HCT116 (cell line): ENCODE measurements around the gene ZMYND10. TPM values are rescaled to one million over a fixed set of nuclear protein-coding genes. Genes with fewer than 3 reads are reported as not detected.

Experiments used
- ATAC-seq: fragments of 200-7000 bp; cut with Tn5 transposase; 2 replicates; pipeline ENCODE4 v1.9.1; 2020; ENCODE audit warnings: mild to moderate bottlenecking, moderate library complexity
- BruUV-seq: library from RNA; stranded (reverse); fragments of 400-500 nt; replicated peaks from 2 replicates; lab custom pipeline; 2021; lab: Mats Ljungman, UMichigan
- CTCF ChIA-PET: fragments of 300-600 bp; sonication (Branson Sonifier 250); formaldehyde crosslinking; loops from one replicate; lab custom pipeline; 2021; ENCODE audit warnings: antibody characterized with exemption; lab: Charles Lee
- POLR2A ChIA-PET: fragments of 300-600, 350-600 bp; sonication (Branson Sonifier 250); formaldehyde crosslinking; loops from one replicate; lab custom pipeline; 2021; ENCODE audit warnings: antibody characterized with exemption; lab: Charles Lee
- RAD21 ChIA-PET, 2 experiments: fragments of 300-600 bp; sonication (Branson Sonifier 250); formaldehyde crosslinking; loops; one replicate each; lab custom pipeline; 2023; ENCODE audit warnings: low total read pairs in 2 of 2; ENCODE audit not compliant: uncharacterized antibody in 2 of 2, unreplicated experiment in 2 of 2, low non-redundant PET in 1 of 2; lab: Charles Lee
- DNase-seq: peaks from one replicate; pipeline ENCODE4 v3.0.0-alpha.2; 2010; ENCODE audit warnings: low read depth, low spot score
- H2AFZ ChIP-seq: fragments of 200-600 bp; shearing (Covaris generic), sonication (generic); 2 replicates; pipeline ENCODE4 v1.6.1; 2017; ENCODE audit warnings: low read depth, mixed run types, mixed read lengths, antibody characterized with exemption, low read length; ENCODE audit not compliant: poor library complexity, severe bottlenecking
- H3K27ac ChIP-seq: 2 replicates; pipeline ENCODE4 v1.5.1; 2012; ENCODE audit warnings: low read depth, low read length
- H3K27me3 ChIP-seq: fragments of 200-600 bp; sonication (generic); 2 replicates; pipeline ENCODE4 v1.6.1; 2016; ENCODE audit warnings: mixed run types, low read length, mixed read lengths; ENCODE audit not compliant: insufficient read depth
- H3K36me3 ChIP-seq, 2 experiments: fragments of 200-500 bp in 1 of 2; fragments of 200-600 bp in 1 of 2; sonication (Bioruptor generic) in 1 of 2; sonication (generic) in 1 of 2; 2 replicates each; pipeline versions ENCODE4 v1.5.1 to v1.6.1; 2014 to 2016; ENCODE audit warnings: low read length in 2 of 2, inconsistent platforms in 1 of 2, mixed read lengths in 1 of 2, mixed run types in 1 of 2; ENCODE audit not compliant: insufficient read depth in 2 of 2, control insufficient read depth in 1 of 2
- H3K4me1 ChIP-seq, 2 experiments: fragments of 200-600 bp in 1 of 2; sonication (generic) in 1 of 2; 2 replicates each; pipeline versions ENCODE4 v1.5.1 to v1.6.1; 2012 to 2017; ENCODE audit warnings: low read length in 2 of 2, inconsistent platforms in 1 of 2, mild to moderate bottlenecking in 1 of 2, mixed read lengths in 1 of 2, mixed run types in 1 of 2, moderate library complexity in 1 of 2; ENCODE audit not compliant: insufficient read depth in 2 of 2, control insufficient read depth in 1 of 2
- H3K4me2 ChIP-seq: fragments of 200-600 bp; sonication (generic); 2 replicates; pipeline ENCODE4 v1.6.1; 2017; ENCODE audit warnings: mixed run types, low read length, mixed read lengths
- H3K4me3 ChIP-seq, 2 experiments: fragments of 200-600 bp in 1 of 2; sonication (generic) in 1 of 2; replicated peaks in 1 of 2; 2 replicates each; pipeline ENCODE4 v1.5.1; 2011 to 2016; ENCODE audit warnings: low read length in 2 of 2, control low read depth in 1 of 2, low read depth in 1 of 2, mild to moderate bottlenecking in 1 of 2, mixed read lengths in 1 of 2, mixed run types in 1 of 2
- H3K79me2 ChIP-seq: fragments of 200-600 bp; sonication (generic); 2 replicates; pipeline ENCODE4 v1.6.1; 2017; ENCODE audit warnings: mild to moderate bottlenecking, mixed run types, low read length, moderate library complexity, mixed read lengths; ENCODE audit not compliant: insufficient read depth
- H3K9ac ChIP-seq: fragments of 200-600 bp; sonication (generic); 2 replicates; pipeline ENCODE4 v1.6.1; 2016; ENCODE audit warnings: low read length, mixed read lengths
- H3K9me2 ChIP-seq: fragments of 200-600 bp; sonication (generic), shearing (Covaris generic); 2 replicates; pipeline ENCODE4 v1.6.1; 2017; ENCODE audit warnings: mixed run types, mild to moderate bottlenecking, moderate library complexity; ENCODE audit not compliant: insufficient read depth
- H3K9me3 ChIP-seq, 2 experiments: fragments of 200-500 bp in 1 of 2; fragments of 200-600 bp in 1 of 2; sonication (Bioruptor generic) in 1 of 2; sonication (generic) in 1 of 2; 2 replicates each; pipeline ENCODE4 v1.6.1; 2014 to 2017; ENCODE audit warnings: low read length in 2 of 2, mixed read lengths in 2 of 2, inconsistent platforms in 1 of 2, low read depth in 1 of 2, mild to moderate bottlenecking in 1 of 2, mixed run types in 1 of 2, moderate library complexity in 1 of 2; ENCODE audit not compliant: control insufficient read depth in 1 of 2, insufficient read depth in 1 of 2
- H4K20me1 ChIP-seq: fragments of 200-600 bp; sonication (generic), shearing (Covaris generic); 2 replicates; pipeline ENCODE4 v1.6.1; 2017; ENCODE audit warnings: mixed run types, mild to moderate bottlenecking, moderate library complexity; ENCODE audit not compliant: insufficient read depth
- EGR1 ChIP-seq: IDR thresholded peaks from 2 replicates; pipeline ENCODE4 v1.6.1; 2012; ENCODE audit warnings: low read depth
- ELF1 ChIP-seq: IDR thresholded peaks from 2 replicates; pipeline ENCODE4 v1.6.1; 2012; ENCODE audit warnings: low read depth, borderline replicate concordance
- FOSL1 ChIP-seq: IDR thresholded peaks from 2 replicates; pipeline ENCODE4 v1.6.1; 2012; ENCODE audit warnings: low read depth
- JUND ChIP-seq: IDR thresholded peaks from 2 replicates; pipeline ENCODE4 v1.6.1; 2012
- POLR2A ChIP-seq: IDR thresholded peaks from 2 replicates; pipeline ENCODE4 v1.7.0; 2011; ENCODE audit warnings: borderline replicate concordance; ENCODE audit not compliant: insufficient read depth, insufficient read length; ENCODE audit errors: extremely low read depth
- RAD21 ChIP-seq: IDR thresholded peaks from 2 replicates; pipeline ENCODE4 v1.6.1; 2012; ENCODE audit warnings: low read depth, mild to moderate bottlenecking
- SRF ChIP-seq: IDR thresholded peaks from 2 replicates; pipeline ENCODE4 v1.6.1; 2012; ENCODE audit warnings: low read depth
- TCF7L2 ChIP-seq: IDR thresholded peaks from 2 replicates; pipeline ENCODE4 v1.7.0; 2011; ENCODE audit warnings: borderline replicate concordance, inconsistent platforms; ENCODE audit not compliant: insufficient read depth, insufficient read length; ENCODE audit errors: extremely low read depth
- YY1 ChIP-seq: IDR thresholded peaks from 2 replicates; pipeline ENCODE4 v1.6.1; 2011; ENCODE audit warnings: low read length, low read depth, moderate library complexity, mild to moderate bottlenecking; ENCODE audit not compliant: insufficient replicate concordance; ENCODE audit errors: extremely low read depth
- ZNF274 ChIP-seq: fragments of 200-500 bp; sonication (Bioruptor generic); IDR thresholded peaks from 2 replicates; pipeline ENCODE4 v1.6.1; 2014; ENCODE audit warnings: mild to moderate bottlenecking, low read depth, low read length, inconsistent platforms
- intact Hi-C: fragments of 100-400 bp; cut with micrococcal nuclease; formaldehyde crosslinking; loops from 2 replicates; pipeline ENCODE4 v1.10.0; 2022
- total RNA-seq: library from RNA; stranded (reverse); gene quantifications from one replicate; pipeline ENCODE4 v1.2.1, GENCODE V29; 2021; ENCODE audit not compliant: unreplicated experiment
- TF ChIP-seq, protein P1 (sequence below): IDR thresholded peaks from 2 replicates; pipeline ENCODE4 v1.6.1; 2011; ENCODE audit warnings: mild to moderate bottlenecking, low read length, moderate library complexity; ENCODE audit not compliant: insufficient replicate concordance; ENCODE audit errors: extremely low read depth
- TF ChIP-seq, protein P2 (sequence below): IDR thresholded peaks from 2 replicates; pipeline ENCODE4 v1.6.1; 2012

The ZMYND10 gene
- total RNA-seq, 1 experiment from 2014 or later: 3.3 TPM

DNA sequence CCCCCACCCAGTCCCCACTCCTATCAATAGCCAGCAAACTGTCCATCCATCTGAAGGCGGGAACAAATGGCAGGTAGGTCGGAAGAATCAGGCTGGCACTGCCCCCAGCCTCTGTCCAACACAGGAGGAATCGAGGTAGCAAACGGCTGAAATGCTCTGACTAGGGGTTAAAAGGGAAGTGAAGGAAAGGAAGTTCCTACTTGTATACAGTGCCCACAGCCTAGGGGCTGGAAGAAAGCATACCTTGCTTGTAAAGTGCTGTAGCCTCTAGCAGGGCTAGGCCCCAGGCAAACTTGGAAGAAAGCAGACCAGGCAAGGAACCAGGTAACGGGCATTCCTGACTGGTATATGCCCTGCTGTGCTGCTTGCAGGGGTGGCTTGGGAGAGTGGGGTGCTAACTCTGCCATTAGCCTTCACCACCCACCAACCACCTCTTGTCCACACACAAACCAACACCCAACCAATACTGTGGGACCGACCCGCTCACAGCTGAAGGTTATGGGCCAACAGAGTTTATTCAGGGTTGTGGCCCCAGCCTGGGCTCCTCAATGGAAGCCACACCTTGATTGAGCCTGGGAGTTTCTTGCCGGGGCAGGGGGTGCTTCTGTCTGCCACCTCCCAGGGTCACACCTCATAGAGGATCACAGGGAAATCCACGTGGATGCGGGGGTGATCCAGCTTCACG, 19.9 kb downstream of the ZMYND10 start (continued):
- TF ChIP-seq, protein P1, sequence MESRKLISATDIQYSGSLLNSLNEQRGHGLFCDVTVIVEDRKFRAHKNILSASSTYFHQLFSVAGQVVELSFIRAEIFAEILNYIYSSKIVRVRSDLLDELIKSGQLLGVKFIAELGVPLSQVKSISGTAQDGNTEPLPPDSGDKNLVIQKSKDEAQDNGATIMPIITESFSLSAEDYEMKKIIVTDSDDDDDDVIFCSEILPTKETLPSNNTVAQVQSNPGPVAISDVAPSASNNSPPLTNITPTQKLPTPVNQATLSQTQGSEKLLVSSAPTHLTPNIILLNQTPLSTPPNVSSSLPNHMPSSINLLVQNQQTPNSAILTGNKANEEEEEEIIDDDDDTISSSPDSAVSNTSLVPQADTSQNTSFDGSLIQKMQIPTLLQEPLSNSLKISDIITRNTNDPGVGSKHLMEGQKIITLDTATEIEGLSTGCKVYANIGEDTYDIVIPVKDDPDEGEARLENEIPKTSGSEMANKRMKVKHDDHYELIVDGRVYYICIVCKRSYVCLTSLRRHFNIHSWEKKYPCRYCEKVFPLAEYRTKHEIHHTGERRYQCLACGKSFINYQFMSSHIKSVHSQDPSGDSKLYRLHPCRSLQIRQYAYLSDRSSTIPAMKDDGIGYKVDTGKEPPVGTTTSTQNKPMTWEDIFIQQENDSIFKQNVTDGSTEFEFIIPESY: no peak
- TF ChIP-seq EGR1: no peak
- no peak for TF ChIP-seq ELF1
- TF ChIP-seq YY1: no peak
- no peak for TF ChIP-seq TCF7L2
- TF ChIP-seq, protein P2, sequence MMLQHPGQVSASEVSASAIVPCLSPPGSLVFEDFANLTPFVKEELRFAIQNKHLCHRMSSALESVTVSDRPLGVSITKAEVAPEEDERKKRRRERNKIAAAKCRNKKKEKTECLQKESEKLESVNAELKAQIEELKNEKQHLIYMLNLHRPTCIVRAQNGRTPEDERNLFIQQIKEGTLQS: no peak
- TF ChIP-seq SRF: no peak
- no peak for TF ChIP-seq RAD21

- Histone ChIP-seq H3K27ac (no peak overlapping the region), H3K9me3 (no peaks in the 10 kb centered on the region), H3K36me3 (peaks cover 15% of the 10 kb centered on the region in 2 experiments; a peak in 3 of 4 replicates), H2AFZ (no peak overlapping the region), H4K20me1 (no peaks in the 10 kb centered on the region), H3K9ac (no peak overlapping the region), H3K27me3 (no peaks in the 10 kb centered on the region), H3K79me2 (peaks cover 37% of the 10 kb centered on the region), H3K4me2 (no peak overlapping the region), H3K4me3 (no peak overlapping the region), H3K4me1 (peaks cover 25 to 53% of the 10 kb centered on the region in 2 experiments), H3K9me2 (no peaks in the 10 kb centered on the region)
- TF ChIP-seq POLR2A (no peak), ZNF274 (no peak), JUND (no peak), ELF1 (no peak), FOSL1 (no peak)
- ChIA-PET CTCF (interaction anchor here (1.3 to 1.8 kb wide), 5 partner anchors 12 to 56 kb away, joined by 4 to 14 read pairs (median 8); partner anchors contain the start of genes HYAL1, IFRD2, RASSF1 and SEMA3B), POLR2A (interaction anchor here (0.6 kb wide), 1 partner anchor 12 kb away, joined by 3 read pairs; no protein-coding TSS in a partner anchor), RAD21 (no interaction called here)
- DNase-seq (no peak), ATAC-seq (no peak)
- no TSS peak for BruUV-seq
- intact Hi-C loops: loop anchor here (2.0 kb wide), 1 partner anchor 64 kb away; no protein-coding TSS in a partner anchor
Measured at GRCh38 chr3:50325113-50325480, 20.4 kb downstream of the ZMYND10 start.
